Panc1 (cell line): ENCODE data around the gene RPL5. TPM values are rescaled to one million over a fixed set of nuclear protein-coding genes. Genes with fewer than 3 reads are reported as not detected.

Source experiments
- ATAC-seq: fragments of 200-7000 bp; cut with Tn5 transposase; 2 replicates; pipeline ENCODE4 v1.9.1; 2020; ENCODE audit warnings: mild to moderate bottlenecking, moderate library complexity
- BruUV-seq: library from RNA; stranded (reverse); fragments of 400-500 nt; replicated peaks from 2 replicates; lab custom pipeline; 2021; lab: Mats Ljungman, UMichigan
- CTCF ChIA-PET: fragments of 300-600 bp; sonication (Branson Sonifier 250); formaldehyde crosslinking; loops from one replicate; lab custom pipeline; 2022; ENCODE audit warnings: antibody characterized with exemption; lab: Charles Lee
- POLR2A ChIA-PET: fragments of 300-600 bp; sonication (Branson Sonifier 250); formaldehyde crosslinking; loops from one replicate; lab custom pipeline; 2022; ENCODE audit warnings: antibody characterized with exemption; lab: Charles Lee
- DNase-seq: peaks from one replicate; pipeline ENCODE4 v3.0.0-alpha.2; 2010; ENCODE audit warnings: low read depth, low spot score
- H3K27ac ChIP-seq: 2 replicates; pipeline ENCODE4 v1.5.1; 2011; ENCODE audit warnings: mild to moderate bottlenecking, low read length, inconsistent platforms
- H3K27me3 ChIP-seq: fragments of 200-500 bp; sonication (Bioruptor generic); 2 replicates; pipeline ENCODE4 v1.6.0; 2014; ENCODE audit warnings: low read length, inconsistent platforms; ENCODE audit not compliant: control insufficient read depth, insufficient read depth
- H3K36me3 ChIP-seq: fragments of 200-500 bp; sonication (Bioruptor generic); 2 replicates; pipeline ENCODE4 v1.5.1; 2014; ENCODE audit warnings: inconsistent platforms, mild to moderate bottlenecking, low read length, moderate library complexity; ENCODE audit not compliant: control insufficient read depth, insufficient read depth
- H3K4me1 ChIP-seq: 2 replicates; pipeline ENCODE4 v1.5.1; 2011; ENCODE audit warnings: inconsistent platforms, mild to moderate bottlenecking, low read length, moderate library complexity; ENCODE audit not compliant: control insufficient read depth, insufficient read depth
- H3K4me3 ChIP-seq, 2 experiments: 2 replicates each; pipeline ENCODE4 v1.5.1; 2011 to 2012; ENCODE audit warnings: low read depth in 2 of 2, low read length in 2 of 2, mild to moderate bottlenecking in 2 of 2, inconsistent platforms in 1 of 2, moderate library complexity in 1 of 2
- H3K9me3 ChIP-seq: fragments of 200-500 bp; sonication (Bioruptor generic); 2 replicates; pipeline ENCODE4 v1.5.1; 2014; ENCODE audit warnings: low read depth, mild to moderate bottlenecking, inconsistent platforms, low read length, moderate library complexity; ENCODE audit not compliant: control insufficient read depth, insufficient read depth
- POLR2AphosphoS5 ChIP-seq: IDR thresholded peaks from 2 replicates; pipeline ENCODE4 v1.6.1; 2012; ENCODE audit warnings: mild to moderate bottlenecking, low read depth, low read length, moderate library complexity
- SIN3A ChIP-seq: IDR thresholded peaks from 2 replicates; pipeline ENCODE4 v1.6.1; 2012; ENCODE audit warnings: low read depth, mild to moderate bottlenecking, low read length, moderate library complexity, borderline replicate concordance; ENCODE audit not compliant: insufficient read depth
- TCF7L2 ChIP-seq: IDR thresholded peaks from 2 replicates; pipeline ENCODE4 v1.6.1; 2011; ENCODE audit warnings: mild to moderate bottlenecking, low read depth, low read length, inconsistent platforms
- in situ Hi-C: cut with HindIII; loops from 2 replicates; pipeline ENCODE4 v1.10.0; 2016; ENCODE audit warnings: low sequenced_read_pairs, low pct_unique_long_range_greater_than_20kb
- intact Hi-C: fragments of 100-400 bp; cut with micrococcal nuclease; formaldehyde crosslinking; loops from one replicate; pipeline ENCODE4 v1.10.0; 2022; ENCODE audit not compliant: unreplicated experiment
- total RNA-seq: library from RNA; stranded (reverse); gene quantifications from one replicate; pipeline ENCODE4 v1.2.1, GENCODE V29; 2021; ENCODE audit not compliant: unreplicated experiment
- TF ChIP-seq, protein P1 (sequence below): fragments of 450-650 bp; IDR thresholded peaks from 2 replicates; pipeline ENCODE4 v1.5.1; 2017; ENCODE audit warnings: mild to moderate bottlenecking
- TF ChIP-seq, protein P2 (sequence below), 2 experiments: IDR thresholded peaks; 2 replicates each; pipeline ENCODE4 v1.6.1; 2011 to 2012; ENCODE audit warnings: low read depth in 2 of 2, control low read depth in 1 of 2, low read length in 1 of 2, mild to moderate bottlenecking in 1 of 2, moderate library complexity in 1 of 2; ENCODE audit not compliant: insufficient read depth in 1 of 2

Gene RPL5
- total RNA-seq, 1 experiment from 2014 or later, result 446 TPM

DNA sequence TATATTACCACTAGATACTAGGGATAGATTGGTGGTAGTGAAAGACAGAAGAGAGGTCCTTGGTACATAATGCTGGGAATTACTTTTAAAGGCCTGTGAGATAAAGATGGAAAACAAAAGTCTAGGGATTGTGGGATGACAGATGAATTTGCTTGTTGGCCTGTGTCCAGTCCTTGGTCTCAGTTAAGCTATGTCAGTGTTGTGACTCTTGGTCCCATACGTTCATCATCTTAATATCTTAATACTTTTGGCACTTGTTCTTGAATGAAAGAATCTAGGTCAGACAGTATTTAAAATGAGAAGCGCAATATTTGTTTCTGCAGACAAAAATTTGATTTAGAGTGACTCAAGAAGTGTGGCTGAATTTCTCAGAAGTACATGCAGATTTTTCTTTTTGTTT, 7.6 kb downstream of the RPL5 start:
- DNase-seq, result no peak
- CTCF ChIA-PET, result no interaction called here

DNA sequence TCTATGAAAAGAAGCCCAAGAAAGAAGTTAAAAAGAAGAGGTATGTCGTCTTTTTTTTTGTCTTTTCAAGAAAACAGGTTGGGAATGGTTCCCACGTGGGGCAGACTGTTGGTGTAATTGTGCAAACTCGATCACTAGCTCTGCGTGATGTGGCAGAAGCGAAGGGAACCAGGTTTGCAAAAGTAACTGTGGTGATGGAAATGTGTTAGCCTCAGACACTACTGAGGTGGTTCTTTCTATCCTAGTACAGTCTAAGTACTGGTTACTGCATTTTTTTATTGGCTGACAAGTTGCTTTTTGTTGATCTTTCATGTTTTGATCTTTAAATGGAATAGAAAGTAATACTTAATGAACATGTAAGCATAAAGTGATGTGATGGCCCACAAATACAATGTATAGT, 8.8 kb downstream of the RPL5 start:
- intact Hi-C loops (no loop called here), in situ Hi-C loops (no loop called here)
- no peak for TF ChIP-seq SIN3A
- ChIA-PET CTCF (no interaction called here), POLR2A (interaction anchor here (0.6 kb wide), 2 partner anchors 16 to 494 kb away, joined by 4 read pairs; no protein-coding TSS in a partner anchor)
- H3K4me1 ChIP-seq, result no peaks in the 10 kb centered on the region
- ATAC-seq (no peak), DNase-seq (no peak)
- no peak overlapping the region for H3K4me3 ChIP-seq
- no peak overlapping the region for H3K27ac ChIP-seq
- H3K9me3 ChIP-seq, result no peaks in the 10 kb centered on the region
- H3K36me3 ChIP-seq, result peaks cover 52% of the 10 kb centered on the region
- H3K27me3 ChIP-seq, result no peaks in the 10 kb centered on the region
- BruUV-seq, result no TSS peak

More for the DNA sequence above, 7.6 kb downstream of the RPL5 start:
- no peak overlapping the region for H3K4me3 ChIP-seq
- no peak for TF ChIP-seq POLR2AphosphoS5
- TF ChIP-seq, protein P1, sequence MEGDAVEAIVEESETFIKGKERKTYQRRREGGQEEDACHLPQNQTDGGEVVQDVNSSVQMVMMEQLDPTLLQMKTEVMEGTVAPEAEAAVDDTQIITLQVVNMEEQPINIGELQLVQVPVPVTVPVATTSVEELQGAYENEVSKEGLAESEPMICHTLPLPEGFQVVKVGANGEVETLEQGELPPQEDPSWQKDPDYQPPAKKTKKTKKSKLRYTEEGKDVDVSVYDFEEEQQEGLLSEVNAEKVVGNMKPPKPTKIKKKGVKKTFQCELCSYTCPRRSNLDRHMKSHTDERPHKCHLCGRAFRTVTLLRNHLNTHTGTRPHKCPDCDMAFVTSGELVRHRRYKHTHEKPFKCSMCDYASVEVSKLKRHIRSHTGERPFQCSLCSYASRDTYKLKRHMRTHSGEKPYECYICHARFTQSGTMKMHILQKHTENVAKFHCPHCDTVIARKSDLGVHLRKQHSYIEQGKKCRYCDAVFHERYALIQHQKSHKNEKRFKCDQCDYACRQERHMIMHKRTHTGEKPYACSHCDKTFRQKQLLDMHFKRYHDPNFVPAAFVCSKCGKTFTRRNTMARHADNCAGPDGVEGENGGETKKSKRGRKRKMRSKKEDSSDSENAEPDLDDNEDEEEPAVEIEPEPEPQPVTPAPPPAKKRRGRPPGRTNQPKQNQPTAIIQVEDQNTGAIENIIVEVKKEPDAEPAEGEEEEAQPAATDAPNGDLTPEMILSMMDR, result no peak
- no peak for TF ChIP-seq TCF7L2
- no peak for TF ChIP-seq SIN3A
- TF ChIP-seq, protein P2, sequence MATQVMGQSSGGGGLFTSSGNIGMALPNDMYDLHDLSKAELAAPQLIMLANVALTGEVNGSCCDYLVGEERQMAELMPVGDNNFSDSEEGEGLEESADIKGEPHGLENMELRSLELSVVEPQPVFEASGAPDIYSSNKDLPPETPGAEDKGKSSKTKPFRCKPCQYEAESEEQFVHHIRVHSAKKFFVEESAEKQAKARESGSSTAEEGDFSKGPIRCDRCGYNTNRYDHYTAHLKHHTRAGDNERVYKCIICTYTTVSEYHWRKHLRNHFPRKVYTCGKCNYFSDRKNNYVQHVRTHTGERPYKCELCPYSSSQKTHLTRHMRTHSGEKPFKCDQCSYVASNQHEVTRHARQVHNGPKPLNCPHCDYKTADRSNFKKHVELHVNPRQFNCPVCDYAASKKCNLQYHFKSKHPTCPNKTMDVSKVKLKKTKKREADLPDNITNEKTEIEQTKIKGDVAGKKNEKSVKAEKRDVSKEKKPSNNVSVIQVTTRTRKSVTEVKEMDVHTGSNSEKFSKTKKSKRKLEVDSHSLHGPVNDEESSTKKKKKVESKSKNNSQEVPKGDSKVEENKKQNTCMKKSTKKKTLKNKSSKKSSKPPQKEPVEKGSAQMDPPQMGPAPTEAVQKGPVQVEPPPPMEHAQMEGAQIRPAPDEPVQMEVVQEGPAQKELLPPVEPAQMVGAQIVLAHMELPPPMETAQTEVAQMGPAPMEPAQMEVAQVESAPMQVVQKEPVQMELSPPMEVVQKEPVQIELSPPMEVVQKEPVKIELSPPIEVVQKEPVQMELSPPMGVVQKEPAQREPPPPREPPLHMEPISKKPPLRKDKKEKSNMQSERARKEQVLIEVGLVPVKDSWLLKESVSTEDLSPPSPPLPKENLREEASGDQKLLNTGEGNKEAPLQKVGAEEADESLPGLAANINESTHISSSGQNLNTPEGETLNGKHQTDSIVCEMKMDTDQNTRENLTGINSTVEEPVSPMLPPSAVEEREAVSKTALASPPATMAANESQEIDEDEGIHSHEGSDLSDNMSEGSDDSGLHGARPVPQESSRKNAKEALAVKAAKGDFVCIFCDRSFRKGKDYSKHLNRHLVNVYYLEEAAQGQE (IDR thresholded peaks at IDR 0.05; ENCODE audit: insufficient read depth in 1 of 2, low read depth in 2 of 2, low read length in 1 of 2), result no peak
- H3K9me3 ChIP-seq, result no peaks in the 10 kb centered on the region
- no peaks in the 10 kb centered on the region for H3K27me3 ChIP-seq
- no peak for ATAC-seq
- H3K27ac ChIP-seq, result no peak overlapping the region
- no TSS peak for BruUV-seq
- H3K4me1 ChIP-seq, result peaks cover 5% of the 10 kb centered on the region
- peaks cover 58% of the 10 kb centered on the region for H3K36me3 ChIP-seq
- POLR2A ChIA-PET, result no interaction called here
- in situ Hi-C loops (no loop called here), intact Hi-C loops (no loop called here)

DNA sequence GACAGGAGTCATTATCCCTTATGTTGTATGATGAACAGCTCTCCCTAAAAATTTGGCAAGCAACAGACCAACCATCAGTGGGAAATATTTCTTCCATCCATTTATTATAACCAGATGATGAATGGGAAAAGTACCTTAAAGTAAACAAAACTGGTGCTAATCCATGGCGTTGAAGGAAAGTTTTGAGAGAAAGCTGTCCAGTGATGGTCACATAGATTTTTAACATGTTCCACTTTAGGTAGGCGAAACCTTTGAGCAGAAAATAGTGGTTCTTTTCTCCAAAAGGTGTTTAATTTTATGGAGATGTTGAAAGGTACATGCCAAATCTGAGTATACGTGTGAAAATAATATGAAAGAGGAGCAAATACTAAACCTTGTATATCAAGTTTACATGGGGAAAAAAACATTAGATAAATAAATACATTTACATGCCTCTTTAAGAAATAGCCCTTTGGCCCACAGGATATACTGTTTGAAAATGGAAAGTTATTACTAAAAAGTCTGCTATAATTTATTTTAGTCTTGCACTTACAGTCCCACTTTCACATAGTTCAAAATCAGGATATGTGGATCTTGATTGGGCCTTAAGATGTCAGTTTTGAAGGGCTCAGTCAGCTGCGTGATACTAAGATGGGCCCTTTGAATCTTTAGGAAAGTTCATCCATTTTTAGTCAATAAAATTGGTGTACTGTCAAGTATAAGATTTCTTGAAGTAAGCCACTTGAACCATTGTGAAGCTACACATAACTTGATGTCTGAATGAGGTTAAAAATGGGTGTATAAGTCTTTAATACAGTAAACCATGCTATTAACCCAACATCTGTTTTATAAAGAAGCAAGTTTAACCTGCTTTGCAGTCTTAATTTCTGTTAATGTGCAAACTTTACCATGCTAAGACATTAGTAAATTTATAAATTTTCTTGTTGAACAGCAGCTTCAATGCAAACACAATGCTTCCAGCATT, 10.5 kb downstream of the RPL5 start:
- ATAC-seq, result no peak
- Histone ChIP-seq H3K4me3 (no peak overlapping the region), H3K4me1 (no peaks in the 10 kb centered on the region), H3K27me3 (no peaks in the 10 kb centered on the region), H3K9me3 (no peaks in the 10 kb centered on the region), H3K36me3 (peaks cover 43% of the 10 kb centered on the region), H3K27ac (no peak overlapping the region)
- CTCF ChIA-PET, result no interaction called here
- in situ Hi-C loops, result no loop called here
- TF ChIP-seq SIN3A (no peak), TCF7L2 (no peak), POLR2AphosphoS5 (no peak; the same call in 1 of the 2 replicates)
- TF ChIP-seq, protein P2 (IDR thresholded peaks at IDR 0.05; ENCODE audit: insufficient read depth in 1 of 2, low read depth in 2 of 2, low read length in 1 of 2), result no peak
- TF ChIP-seq, protein P1, result no peak
- no TSS peak for BruUV-seq
- intact Hi-C loops, result no loop called here
- POLR2A ChIA-PET, result no interaction called here
- no peak for DNase-seq
